TTC549 (cell line): ENCODE results near the gene TTC21A.
"Not testable (repeated sequence)": the region's sequence is repeated elsewhere in the genome, so short reads cannot be mapped to it uniquely, and the experiment has no call there.

Experiments used
- FAIRE-seq: peaks from 2 replicates; lab custom pipeline; 2012; peaks lifted over from hg19 to GRCh38; lab: Jason Lieb, UNC

Gene TTC21A

DNA sequence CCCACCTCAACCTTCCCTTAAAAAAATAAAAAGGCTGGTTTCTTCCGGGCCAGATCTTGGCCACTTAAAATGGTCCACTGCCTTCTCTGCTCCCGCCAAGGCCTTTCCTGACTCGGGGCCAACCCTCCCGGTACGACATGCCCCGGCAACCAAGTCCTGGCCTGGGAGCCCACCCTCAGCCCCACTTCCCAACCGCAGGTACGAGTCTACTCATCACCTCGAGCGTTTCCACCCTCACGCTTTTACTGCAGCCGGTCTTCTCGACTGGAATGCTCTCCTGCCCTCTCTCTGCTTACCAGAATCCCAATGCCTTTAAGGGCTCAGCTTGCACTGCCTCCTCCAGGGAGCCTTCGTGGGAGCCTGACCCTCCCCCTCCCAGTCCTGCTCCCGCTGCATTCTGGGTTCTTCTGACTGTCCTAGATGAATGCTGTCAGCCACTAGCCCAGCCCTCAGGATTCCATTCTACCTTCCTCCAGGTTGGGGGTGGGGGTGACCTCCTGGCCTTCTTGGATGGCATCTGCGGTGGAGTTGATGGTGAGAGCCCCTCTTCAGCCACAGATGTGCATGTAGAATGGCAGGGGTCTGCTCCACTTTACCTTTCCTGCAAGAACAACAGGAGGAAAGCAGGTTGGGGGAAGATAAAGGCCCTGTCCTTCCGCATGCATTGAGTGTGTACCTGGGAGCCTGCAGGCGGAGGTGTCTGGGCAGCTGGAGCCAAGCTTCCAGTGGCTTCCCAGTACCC lies 47.0 kb downstream of the TTC21A start:
- FAIRE-seq: no peak

GRCh38 chr3:39156421-39156820 lies 48.9 kb downstream of the TTC21A start:
- FAIRE-seq: no peak

- FAIRE-seq: no peak
Measured at GRCh38 chr3:39157359-39157758, 49.9 kb downstream of the TTC21A start.

- no peak for FAIRE-seq
Measured at GRCh38 chr3:39158148-39158715, 50.8 kb downstream of the TTC21A start.

- no peak for FAIRE-seq
Measured at GRCh38 chr3:39164414-39164813, 56.9 kb downstream of the TTC21A start.

DNA sequence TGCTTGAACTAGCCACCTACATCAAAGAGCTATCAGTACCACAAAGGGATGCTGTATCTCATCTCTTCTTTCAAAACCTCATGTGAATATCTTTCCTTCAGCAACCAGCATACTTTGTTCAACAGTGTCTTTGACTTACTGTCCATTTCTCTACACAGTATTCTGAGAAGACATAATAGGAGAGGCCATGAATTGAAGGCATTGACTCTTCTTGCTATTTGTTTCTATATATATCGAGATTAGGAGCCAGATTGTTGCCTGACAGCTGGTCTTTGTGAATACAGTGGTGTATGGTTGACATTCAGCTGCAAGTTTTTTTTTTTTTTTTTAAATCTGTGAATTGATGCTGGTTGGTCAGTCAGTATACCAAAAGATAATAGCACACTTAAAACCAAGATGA lies 58.0 kb downstream of the TTC21A start:
- no peak for FAIRE-seq

DNA sequence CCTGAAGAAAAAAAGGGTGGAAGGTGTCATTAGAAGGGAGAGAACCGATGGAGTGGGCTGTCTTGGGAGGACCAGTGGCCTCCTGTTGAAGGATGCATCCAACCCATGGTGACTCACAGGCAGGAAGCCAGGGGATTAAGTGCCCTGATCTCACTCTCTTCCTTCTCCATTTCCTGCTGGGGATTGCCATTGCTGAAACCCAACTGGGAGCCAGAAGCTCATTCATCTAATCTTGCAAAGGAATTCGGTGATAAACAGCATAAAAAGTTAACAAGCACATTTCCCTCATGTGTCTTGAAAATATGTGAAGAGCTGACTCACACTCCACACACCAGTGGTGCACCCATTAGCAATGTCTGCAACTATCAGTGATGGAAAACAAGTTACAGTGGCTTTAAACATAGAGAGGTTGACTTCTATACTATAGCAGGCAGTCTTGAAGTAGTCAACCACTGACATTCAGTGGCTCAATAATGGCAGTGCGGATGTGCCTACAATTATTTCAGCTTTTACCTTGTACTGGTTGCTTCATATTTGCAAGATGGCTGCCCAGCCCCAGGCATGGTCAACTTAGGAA lies 58.7 kb downstream of the TTC21A start:
- FAIRE-seq: no peak

DNA sequence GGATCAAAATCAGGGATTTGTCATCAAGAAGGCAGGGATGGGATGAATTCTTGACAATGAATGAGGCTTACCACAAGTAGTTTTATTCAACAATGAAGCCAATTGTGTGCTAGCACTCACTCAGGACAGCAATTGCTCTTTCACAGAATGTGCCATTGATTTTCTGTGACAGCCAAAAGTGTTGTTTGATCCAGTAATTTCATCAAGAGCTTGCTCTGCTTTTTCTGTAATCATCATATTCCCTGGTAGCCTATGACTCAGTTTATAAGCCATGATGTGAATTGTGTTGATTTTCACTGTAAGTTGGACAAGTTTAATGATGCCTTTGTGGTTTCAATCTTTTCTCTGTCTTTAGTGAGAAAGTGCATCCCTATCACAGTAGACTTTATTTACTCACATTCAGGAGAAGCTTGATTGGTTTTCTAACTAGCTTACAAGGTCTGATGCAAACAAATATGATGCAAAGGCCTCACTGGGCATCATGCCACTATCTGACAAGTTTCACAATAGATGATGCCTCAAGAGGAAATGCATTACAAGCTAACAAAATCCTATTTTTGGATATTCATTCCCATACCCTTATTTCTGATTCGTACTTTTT lies 59.6 kb downstream of the TTC21A start:
- FAIRE-seq: no peak

DNA sequence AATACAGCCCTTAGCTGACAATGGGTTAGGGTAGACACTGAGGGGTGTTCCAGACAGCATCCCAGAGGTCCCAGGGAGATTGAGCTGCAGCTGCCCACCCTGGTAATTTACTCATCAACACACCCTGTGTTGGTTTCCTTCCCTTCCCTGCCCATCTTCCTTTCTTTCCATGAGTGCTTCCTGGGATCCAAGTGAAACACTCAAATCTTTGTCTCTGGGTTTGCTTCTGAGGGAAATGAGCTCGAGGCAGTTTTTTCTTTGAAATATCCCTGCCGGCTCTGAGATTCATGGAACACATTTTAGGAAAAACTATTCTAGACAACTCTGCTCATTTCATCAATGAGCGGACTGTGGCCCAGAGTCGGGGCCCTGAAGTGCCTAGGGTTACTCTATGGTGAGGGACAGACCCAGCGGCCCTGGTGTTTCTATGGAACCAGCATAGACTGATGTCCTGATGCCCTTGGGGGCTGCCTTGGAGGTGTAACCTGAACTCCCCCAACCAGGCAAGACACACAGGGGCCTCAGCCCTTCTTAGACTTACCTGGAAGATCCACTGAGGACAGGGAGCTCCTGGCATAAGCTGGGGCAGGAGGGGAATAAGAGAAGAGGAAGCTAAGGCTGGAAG lies 60.8 kb downstream of the TTC21A start:
- no peak for FAIRE-seq

GRCh38 chr3:39169712-39170111 lies 62.2 kb downstream of the TTC21A start:
- FAIRE-seq: no peak

- no peak for FAIRE-seq
Measured at GRCh38 chr3:39170461-39170860, 63.0 kb downstream of the TTC21A start.

DNA sequence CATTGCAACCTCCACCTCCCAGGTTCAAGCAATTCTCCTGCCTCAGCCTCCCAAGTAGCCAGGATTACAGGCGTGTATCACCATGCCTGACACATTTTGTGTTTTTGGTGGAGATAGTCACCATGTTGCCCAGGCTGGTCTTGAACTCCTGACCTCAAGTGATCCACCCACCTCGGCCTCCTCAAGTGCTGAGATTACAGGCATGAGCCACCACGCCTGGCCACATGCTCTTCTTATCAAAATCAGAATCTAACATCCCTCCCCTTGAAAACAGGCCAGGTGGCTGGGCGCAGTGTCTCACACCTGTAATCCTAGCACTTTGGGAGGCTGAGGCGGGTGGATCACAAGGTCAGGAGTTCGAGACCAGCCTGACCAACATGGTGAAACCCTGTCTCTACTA lies 63.4 kb downstream of the TTC21A start:
- not testable (repeated sequence) for FAIRE-seq

DNA sequence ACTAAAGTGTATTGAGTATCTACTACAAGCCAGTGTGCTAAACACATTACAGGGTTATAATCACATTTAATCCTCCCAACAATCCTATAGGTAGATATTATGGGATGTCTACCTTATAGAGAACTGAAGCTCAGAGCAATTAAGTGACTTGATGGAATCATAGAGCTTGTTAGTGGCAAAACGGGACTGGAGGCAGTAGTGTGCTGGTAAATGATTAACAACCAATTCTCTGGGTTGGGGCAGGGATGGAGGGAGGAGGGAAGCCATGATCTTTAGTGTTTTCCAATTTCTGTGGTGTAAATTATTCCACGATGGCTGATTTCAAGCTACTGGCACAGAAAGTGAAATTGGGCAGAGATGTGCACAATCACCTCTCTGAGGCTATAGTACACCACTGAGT lies 64.4 kb downstream of the TTC21A start:
- FAIRE-seq: no peak

- no peak for FAIRE-seq
Measured at GRCh38 chr3:39173318-39174125, 66.0 kb downstream of the TTC21A start.

- no peak for FAIRE-seq
Measured at GRCh38 chr3:39176025-39176714, 68.7 kb downstream of the TTC21A start.

GRCh38 chr3:39177708-39178332 lies 70.3 kb downstream of the TTC21A start:
- FAIRE-seq: no peak

GRCh38 chr3:39178553-39178952 lies 71.1 kb downstream of the TTC21A start:
- FAIRE-seq: no peak

GRCh38 chr3:39180183-39180545 lies 72.7 kb downstream of the TTC21A start:
- FAIRE-seq: no peak

- FAIRE-seq: no peak
Measured at GRCh38 chr3:39180546-39181346, 73.3 kb downstream of the TTC21A start.
